Measurements from ENCODE around the gene NLRP3. TPM values are rescaled to one million over a fixed set of nuclear protein-coding genes. Genes with fewer than 3 reads are reported as not detected.

Gene NLRP3
- total RNA-seq, 1 experiment from 2014 or later, result 0.16 TPM

GRCh38 chr1:247482747-247483146 is 66.8 kb downstream of the NLRP3 start:
- in situ Hi-C loops (cut with HindIII; ENCODE audit: low pct_unique_long_range_greater_than_20kb, low sequenced_read_pairs), result no loop called here
- peak; percentile 11 for DNase-seq (ENCODE audit: low read depth, low spot score)

GRCh38 chr1:247487057-247487456 is 71.1 kb downstream of the NLRP3 start:
- DNase-seq (ENCODE audit: low read depth, low spot score), result peak; percentile 59
- in situ Hi-C loops (cut with HindIII; ENCODE audit: low pct_unique_long_range_greater_than_20kb, low sequenced_read_pairs), result no loop called here

GRCh38 chr1:247491328-247491727 is 75.4 kb downstream of the NLRP3 start:
- DNase-seq (ENCODE audit: low read depth, low spot score), result no peak
- in situ Hi-C loops (cut with HindIII; ENCODE audit: low pct_unique_long_range_greater_than_20kb, low sequenced_read_pairs), result no loop called here

- in situ Hi-C loops (cut with HindIII; ENCODE audit: low pct_unique_long_range_greater_than_20kb, low sequenced_read_pairs), result no loop called here
- DNase-seq (ENCODE audit: low read depth, low spot score), result no peak
These were observed 77.1 kb downstream of the NLRP3 start for GRCh38 chr1:247493106-247493505.

DNA sequence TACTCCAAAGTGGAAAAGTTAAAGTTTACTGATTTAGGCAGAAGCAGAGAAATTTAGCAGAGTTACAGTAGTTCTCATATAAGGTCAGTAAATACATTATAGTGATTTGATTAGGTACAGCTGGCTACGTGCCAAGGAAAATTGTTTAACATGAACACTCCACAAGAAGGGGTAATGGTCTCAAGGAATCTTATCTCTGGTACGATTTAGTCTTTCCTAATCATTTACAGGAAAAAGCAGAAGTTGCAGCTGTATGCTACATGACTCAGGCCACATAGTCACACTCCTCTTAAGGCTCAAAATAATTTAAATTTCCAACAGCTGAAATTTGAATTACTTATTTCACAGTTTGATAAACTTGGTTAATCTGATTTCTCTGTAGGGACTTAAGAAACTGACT is 78.8 kb downstream of the NLRP3 start:
- DNase-seq (ENCODE audit: low read depth, low spot score), result no peak
- in situ Hi-C loops (cut with HindIII; ENCODE audit: low pct_unique_long_range_greater_than_20kb, low sequenced_read_pairs), result no loop called here

- no peak for DNase-seq (ENCODE audit: low read depth, low spot score)
- in situ Hi-C loops (cut with HindIII; ENCODE audit: low pct_unique_long_range_greater_than_20kb, low sequenced_read_pairs), result no loop called here
These were observed 80.8 kb downstream of the NLRP3 start for GRCh38 chr1:247496581-247497285.

Other genes with a start within 250 kb of the NLRP3 start
- gene ZNF124, start 244.2 kb upstream of the NLRP3 start, total RNA-seq (2014; rRNA removed; shearing (Covaris generic)), result 28.4 and 30.2 TPM in 2 replicates
- not detected in 2 replicates for gene VN1R5, start 160.1 kb upstream of the NLRP3 start, total RNA-seq (2014; rRNA removed; shearing (Covaris generic))
- 7.9 and 9.3 TPM in 2 replicates for gene ZNF496, start 84.3 kb upstream of the NLRP3 start, total RNA-seq (2014; rRNA removed; shearing (Covaris generic))
- not detected in 2 replicates for gene OR2B11, start 41.9 kb downstream of the NLRP3 start, total RNA-seq (2014; rRNA removed; shearing (Covaris generic))
- gene OR2C3, start 120.3 kb downstream of the NLRP3 start, total RNA-seq (2014; rRNA removed; shearing (Covaris generic)), result 0.03 and 0.05 TPM in 2 replicates
- gene GCSAML, start 133.0 kb downstream of the NLRP3 start, total RNA-seq (2014; rRNA removed; shearing (Covaris generic)), result 0.32 and 0.43 TPM in 2 replicates
- not detected in 2 replicates for gene OR2G2, start 172.2 kb downstream of the NLRP3 start, total RNA-seq (2014; rRNA removed; shearing (Covaris generic))
- not detected in 2 replicates for gene OR2G3, start 189.4 kb downstream of the NLRP3 start, total RNA-seq (2014; rRNA removed; shearing (Covaris generic))